ENCODE measurements around the gene SPTLC2. TPM values are rescaled to one million over a fixed set of nuclear protein-coding genes. Genes with fewer than 3 reads are reported as not detected.

Gene SPTLC2
- total RNA-seq, 2 experiments from 2014 or later = 23.7 to 30.2 TPM

- DNase-seq (no peak), ATAC-seq (no peak)
- H3K4me1 Mint-ChIP-seq (ENCODE audit: low read depth) = peaks cover 28% of the 10 kb centered on the region
- no peaks in the 10 kb centered on the region for H3K27me3 Mint-ChIP-seq
- ChIA-PET POLR2A (interaction anchor here (1.3 to 2.4 kb wide), 2 partner anchors 9 to 29 kb away, joined by 3 to 8 read pairs; no protein-coding TSS in a partner anchor), CTCF (interaction anchor here (1.0 kb wide), 1 partner anchor 19 kb away, joined by 3 read pairs; no protein-coding TSS in a partner anchor)
- peak overlapping the region; percentile 85 for H3K4me3 Mint-ChIP-seq
- H3K27ac Mint-ChIP-seq = peak overlapping the region; percentile 87
- TF ChIP-seq, protein P1, sequence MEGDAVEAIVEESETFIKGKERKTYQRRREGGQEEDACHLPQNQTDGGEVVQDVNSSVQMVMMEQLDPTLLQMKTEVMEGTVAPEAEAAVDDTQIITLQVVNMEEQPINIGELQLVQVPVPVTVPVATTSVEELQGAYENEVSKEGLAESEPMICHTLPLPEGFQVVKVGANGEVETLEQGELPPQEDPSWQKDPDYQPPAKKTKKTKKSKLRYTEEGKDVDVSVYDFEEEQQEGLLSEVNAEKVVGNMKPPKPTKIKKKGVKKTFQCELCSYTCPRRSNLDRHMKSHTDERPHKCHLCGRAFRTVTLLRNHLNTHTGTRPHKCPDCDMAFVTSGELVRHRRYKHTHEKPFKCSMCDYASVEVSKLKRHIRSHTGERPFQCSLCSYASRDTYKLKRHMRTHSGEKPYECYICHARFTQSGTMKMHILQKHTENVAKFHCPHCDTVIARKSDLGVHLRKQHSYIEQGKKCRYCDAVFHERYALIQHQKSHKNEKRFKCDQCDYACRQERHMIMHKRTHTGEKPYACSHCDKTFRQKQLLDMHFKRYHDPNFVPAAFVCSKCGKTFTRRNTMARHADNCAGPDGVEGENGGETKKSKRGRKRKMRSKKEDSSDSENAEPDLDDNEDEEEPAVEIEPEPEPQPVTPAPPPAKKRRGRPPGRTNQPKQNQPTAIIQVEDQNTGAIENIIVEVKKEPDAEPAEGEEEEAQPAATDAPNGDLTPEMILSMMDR (IDR thresholded peaks at IDR 0.05) = no peak
- intact Hi-C loops (cut with micrococcal nuclease) = loop anchor here (5.0 kb wide), 1 partner anchor 159 kb away; the partner anchor contains the start of genes AHSA1 and VIPAS39
- H3K36me3 Mint-ChIP-seq (ENCODE audit: low read depth) = peaks cover 13% of the 10 kb centered on the region
- H3K9me3 Mint-ChIP-seq = no peaks in the 10 kb centered on the region
Measured at GRCh38 chr14:77616133-77616453, 344 bp downstream of the SPTLC2 start.

DNA sequence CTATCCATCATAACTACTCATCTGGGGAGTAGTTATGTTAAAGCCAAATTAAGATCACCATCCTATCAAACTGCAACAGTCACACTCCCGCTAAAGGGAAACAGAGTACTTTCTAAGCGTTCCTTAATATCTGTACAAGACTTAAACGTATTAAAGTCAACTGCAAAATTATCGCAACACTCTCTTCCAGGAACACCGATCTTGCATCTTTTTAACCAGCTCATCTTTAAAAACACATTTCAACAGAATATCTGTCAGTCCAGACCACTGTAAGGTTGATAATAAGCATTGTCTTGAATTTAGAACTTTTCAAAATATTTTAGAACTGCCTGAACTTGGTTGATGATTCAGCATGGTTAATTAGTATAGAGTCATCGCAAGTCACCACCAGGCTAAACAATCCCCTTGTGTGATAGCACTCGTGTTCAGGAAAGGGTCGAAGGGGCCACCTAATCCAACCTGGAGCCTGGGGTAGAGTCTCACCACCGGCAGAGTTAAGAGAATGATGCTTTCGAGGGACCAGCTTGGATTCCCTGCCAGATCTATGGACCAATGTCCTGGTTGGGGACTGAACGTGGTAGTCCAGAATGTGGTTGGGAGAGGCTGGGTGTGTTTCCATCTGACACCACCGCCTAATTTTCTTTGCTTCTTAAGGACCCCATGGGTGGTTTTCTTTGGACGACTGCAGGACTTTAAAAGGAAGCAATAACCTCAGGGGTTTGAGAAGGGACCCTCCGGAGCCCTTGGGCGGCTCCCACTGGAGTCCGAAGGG lies 890 bp downstream of the SPTLC2 start:
- no peak for ATAC-seq
- Mint-ChIP-seq H3K4me3 (peak overlapping the region; percentile 85), H3K9me3 (no peaks in the 10 kb centered on the region), H3K36me3 (ENCODE audit: low read depth) (peaks cover 13% of the 10 kb centered on the region), H3K4me1 (ENCODE audit: low read depth) (peaks cover 28% of the 10 kb centered on the region), H3K27ac (peak overlapping the region; percentile 84), H3K27me3 (no peaks in the 10 kb centered on the region)
- TF ChIP-seq, protein P1 (IDR thresholded peaks at IDR 0.05) = no peak
- peak; percentile 40 for DNase-seq
- intact Hi-C loops (cut with micrococcal nuclease) = loop anchor here (5.0 kb wide), 1 partner anchor 158 kb away; the partner anchor contains the start of genes AHSA1 and VIPAS39
- ChIA-PET CTCF (interaction anchor here (1.0 to 1.3 kb wide), 2 partner anchors 10 to 18 kb away, joined by 3 to 5 read pairs; no protein-coding TSS in a partner anchor), POLR2A (interaction anchor here (1.0 to 2.4 kb wide), 3 partner anchors 8 to 50 kb away, joined by 3 to 8 read pairs (median 3); no protein-coding TSS in a partner anchor)

- peaks cover 13% of the 10 kb centered on the region for H3K36me3 Mint-ChIP-seq (ENCODE audit: low read depth)
- DNase-seq (no peak), ATAC-seq (no peak)
- ChIA-PET CTCF (interaction anchor here (0.7 to 2.1 kb wide), 4 partner anchors 8 to 154 kb away, joined by 3 to 7 read pairs (median 4); no protein-coding TSS in a partner anchor), POLR2A (interaction anchor here (0.6 kb wide), 2 partner anchors 28 to 246 kb away, joined by 3 read pairs; no protein-coding TSS in a partner anchor)
- no peak overlapping the region for H3K4me3 Mint-ChIP-seq
- no peak overlapping the region for H3K27ac Mint-ChIP-seq
- H3K27me3 Mint-ChIP-seq = no peaks in the 10 kb centered on the region
- H3K9me3 Mint-ChIP-seq = no peaks in the 10 kb centered on the region
- peaks cover 41% of the 10 kb centered on the region for H3K4me1 Mint-ChIP-seq (ENCODE audit: low read depth)
- intact Hi-C loops (cut with micrococcal nuclease) = no loop called here
- TF ChIP-seq, protein P1 (IDR thresholded peaks at IDR 0.05) = no peak
Measured at GRCh38 chr14:77613201-77613600, 3.2 kb downstream of the SPTLC2 start.

GRCh38 chr14:77612011-77612620 lies 4.3 kb downstream of the SPTLC2 start:
- POLR2A ChIA-PET = interaction anchor here (0.8 kb wide), 1 partner anchor 149 kb away, joined by 3 read pairs; the partner anchor contains the start of gene SNW1
- H3K27me3 Mint-ChIP-seq = no peaks in the 10 kb centered on the region

More at GRCh38 chr14:77612011-77612620, 4.3 kb downstream of the SPTLC2 start:
- H3K4me3 Mint-ChIP-seq = no peak overlapping the region
- intact Hi-C loops (cut with micrococcal nuclease) = no loop called here
- DNase-seq = no peak
- peaks cover 13% of the 10 kb centered on the region for H3K36me3 Mint-ChIP-seq (ENCODE audit: low read depth)
- peaks cover 52% of the 10 kb centered on the region for H3K4me1 Mint-ChIP-seq (ENCODE audit: low read depth)
- no peak for ATAC-seq
- H3K9me3 Mint-ChIP-seq = no peaks in the 10 kb centered on the region
- TF ChIP-seq, protein P1 (IDR thresholded peaks at IDR 0.05) = no peak
- CTCF ChIA-PET = interaction anchor here (0.9 to 2.1 kb wide), 4 partner anchors 16 to 153 kb away, joined by 3 to 7 read pairs (median 4); no protein-coding TSS in a partner anchor
- no peak overlapping the region for H3K27ac Mint-ChIP-seq
